ENCODE measurements around the gene DNAJC7. TPM values are rescaled to one million over a fixed set of nuclear protein-coding genes. Genes with fewer than 3 reads are reported as not detected.

DNAJC7 gene
- polyA plus RNA-seq, 1 of the 3 experiments (the other 2 are of a cell fraction) = 38.8 TPM

GRCh38 chr17:41948762-41949460, 68.3 kb downstream of the DNAJC7 start:
- Histone ChIP-seq H3K4me3 (ENCODE audit: low read depth in 2 of 2, low read length in 1 of 2) (no peak overlapping the region), H4K20me1 (ENCODE audit: insufficient read depth) (no peaks in the 10 kb centered on the region), H3K27ac (ENCODE audit: low read depth in 2 of 2, low read length in 1 of 2) (no peak overlapping the region), H3K36me3 (replicated peaks in 1 of 2; ENCODE audit: control insufficient read depth in 1 of 2, insufficient read depth in 2 of 2, low read length in 1 of 2) (peaks cover 0 to 8% of the 10 kb centered on the region in 2 experiments), H3K4me1 (ENCODE audit: control insufficient read depth in 1 of 2, insufficient read depth in 2 of 2, low read depth in 1 of 2, low read length in 1 of 2) (no peaks in the 10 kb centered on the region), H2AFZ (ENCODE audit: low read depth) (no peak overlapping the region), H3K9me2 (no peaks in the 10 kb centered on the region), H3K79me2 (ENCODE audit: insufficient read depth) (no peaks in the 10 kb centered on the region), H3K9ac (no peak overlapping the region), H3K9me3 (no peaks in the 10 kb centered on the region), H3K4me2 (no peak overlapping the region), H3F3A (replicated peaks; ENCODE audit: insufficient read depth) (no peaks in the 10 kb centered on the region), H3K27me3 (ENCODE audit: insufficient read depth) (no peaks in the 10 kb centered on the region)
- WGBS (ENCODE audit: low lambda C conversion rate) = 82% methylated on average over 9 of the region's 11 CpGs
- TF ChIP-seq RCOR1 (IDR thresholded peaks at IDR 0.05; ENCODE audit: low read length) = no peak
- no peak for TF ChIP-seq RFX5 (IDR thresholded peaks at IDR 0.05; ENCODE audit: low read length)
- no peak for TF ChIP-seq IRF3 (IDR thresholded peaks at IDR 0.05; ENCODE audit: low read depth, low read length)
- TF ChIP-seq TCF12 (IDR thresholded peaks at IDR 0.05) = no peak
- TF ChIP-seq USF2 (IDR thresholded peaks at IDR 0.05; ENCODE audit: borderline replicate concordance, low read depth, low read length) = no peak
- no peak for TF ChIP-seq SIN3A (IDR thresholded peaks at IDR 0.05; ENCODE audit: borderline replicate concordance, low read depth, low read length)
- TF ChIP-seq CHD2 (IDR thresholded peaks at IDR 0.05; ENCODE audit: low read length, partially characterized antibody) = no peak
- no peak for TF ChIP-seq ELF1 (IDR thresholded peaks at IDR 0.05)
- TF ChIP-seq FOXJ3 (CRISPR knock-in tag; IDR thresholded peaks at IDR 0.05) = no peak
- no peak for TF ChIP-seq GABPA (IDR thresholded peaks at IDR 0.05; ENCODE audit: low read depth)
- TF ChIP-seq EZH2phosphoT487 (IDR thresholded peaks at IDR 0.05; ENCODE audit: borderline replicate concordance, low read depth) = no peak
- no peak for TF ChIP-seq RAD21 (IDR thresholded peaks at IDR 0.05; ENCODE audit: low read length)
- CTCF ChIA-PET = interaction anchor here (0.9 to 2.8 kb wide), 3 partner anchors 11 to 18 kb away, joined by 3 to 17 read pairs (median 7); partner anchors contain the start of gene ODAD4
- no peak for DNase-seq
- POLR2A ChIA-PET = no interaction called here

GRCh38 chr17:41944943-41945342, 72.3 kb downstream of the DNAJC7 start:
- no peak overlapping the region for H3K27ac ChIP-seq (ENCODE audit: low read depth in 2 of 2, low read length in 1 of 2)
- H3K79me2 ChIP-seq (ENCODE audit: insufficient read depth) = no peaks in the 10 kb centered on the region
- no peaks in the 10 kb centered on the region for H3F3A ChIP-seq (replicated peaks; ENCODE audit: insufficient read depth)
- TF ChIP-seq SIN3A (IDR thresholded peaks at IDR 0.05; ENCODE audit: borderline replicate concordance, low read depth, low read length) = no peak
- no peak for TF ChIP-seq CTCF (IDR thresholded peaks at IDR 0.05)
- TF ChIP-seq TAF1 (IDR thresholded peaks at IDR 0.05; ENCODE audit: borderline replicate concordance, low read depth, low read length) = no peak
- TF ChIP-seq NFIC (IDR thresholded peaks at IDR 0.05; ENCODE audit: borderline replicate concordance) = no peak
- no peak for TF ChIP-seq NRF1 (IDR thresholded peaks at IDR 0.05; ENCODE audit: low read depth, low read length)
- TF ChIP-seq ELF1 (IDR thresholded peaks at IDR 0.05) = no peak
- H3K4me2 ChIP-seq = no peak overlapping the region
- no peak overlapping the region for H3K9ac ChIP-seq
- no peaks in the 10 kb centered on the region for H3K9me3 ChIP-seq
- no peak overlapping the region for H2AFZ ChIP-seq (ENCODE audit: low read depth)
- 68% methylated on average over 3 of the region's 3 CpGs for WGBS (ENCODE audit: low lambda C conversion rate)
- no peak overlapping the region for H3K4me3 ChIP-seq (ENCODE audit: low read depth in 2 of 2, low read length in 1 of 2)
- no peaks in the 10 kb centered on the region for H3K27me3 ChIP-seq (ENCODE audit: insufficient read depth)
- no peaks in the 10 kb centered on the region for H3K9me2 ChIP-seq
- no peak for DNase-seq
- peaks cover 0 to 3% of the 10 kb centered on the region in 2 experiments; a peak in 1 of 4 replicates for H3K4me1 ChIP-seq (ENCODE audit: control insufficient read depth in 1 of 2, insufficient read depth in 2 of 2, low read depth in 1 of 2, low read length in 1 of 2)
- ChIA-PET CTCF (interaction anchor here (1.2 to 1.7 kb wide), 4 partner anchors 10 to 15 kb away, joined by 3 to 4 read pairs (median 3); partner anchors contain the start of gene ODAD4), POLR2A (no interaction called here)
- H3K36me3 ChIP-seq (replicated peaks in 1 of 2; ENCODE audit: control insufficient read depth in 1 of 2, insufficient read depth in 2 of 2, low read length in 1 of 2) = no peaks in the 10 kb centered on the region
- no peaks in the 10 kb centered on the region for H4K20me1 ChIP-seq (ENCODE audit: insufficient read depth)
